HG02759 (cell line): Measurements from ENCODE around the gene PDSS2.
"Not testable (repeated sequence)": the region's sequence is repeated elsewhere in the genome, so short reads cannot be mapped to it uniquely, and the experiment has no call there.

Experiments
- ATAC-seq: cut with Tn5 transposase; IDR thresholded peaks from one replicate; pipeline ENCODE4 v1.9.1; 2021; ENCODE audit warnings: mild to moderate bottlenecking, moderate library complexity; ENCODE audit not compliant: unreplicated experiment

Gene PDSS2

GRCh38 chr6:107329063-107329860 is 130.1 kb downstream of the PDSS2 start:
- no peak for ATAC-seq

GRCh38 chr6:107328081-107328480 is 131.3 kb downstream of the PDSS2 start:
- ATAC-seq, result no peak

GRCh38 chr6:107323133-107323785 is 136.1 kb downstream of the PDSS2 start:
- no peak for ATAC-seq

- ATAC-seq, result no peak
Measured at GRCh38 chr6:107321793-107322192, 137.6 kb downstream of the PDSS2 start.

- no peak for ATAC-seq
Measured at GRCh38 chr6:107319906-107320530, 139.3 kb downstream of the PDSS2 start.

GRCh38 chr6:107318100-107318736 is 141.1 kb downstream of the PDSS2 start:
- ATAC-seq, result peak; percentile 73

GRCh38 chr6:107315114-107315513 is 144.2 kb downstream of the PDSS2 start:
- ATAC-seq, result no peak

- no peak for ATAC-seq
Measured at GRCh38 chr6:107314531-107314939, 144.8 kb downstream of the PDSS2 start.

- no peak for ATAC-seq
Measured at GRCh38 chr6:107313776-107314175, 145.6 kb downstream of the PDSS2 start.

- no peak for ATAC-seq
Measured at GRCh38 chr6:107310362-107310761, 149.0 kb downstream of the PDSS2 start.

GRCh38 chr6:107308677-107309076 is 150.7 kb downstream of the PDSS2 start:
- ATAC-seq, result no peak

- ATAC-seq, result not testable (repeated sequence)
Measured at GRCh38 chr6:107305994-107306393, 153.4 kb downstream of the PDSS2 start.

- ATAC-seq, result no peak
Measured at GRCh38 chr6:107305391-107305790, 154.0 kb downstream of the PDSS2 start.

- no peak for ATAC-seq
Measured at GRCh38 chr6:107304421-107305025, 154.8 kb downstream of the PDSS2 start.

GRCh38 chr6:107293350-107293749 is 166.0 kb downstream of the PDSS2 start:
- no peak for ATAC-seq

GRCh38 chr6:107292715-107293271 is 166.6 kb downstream of the PDSS2 start:
- no peak for ATAC-seq

GRCh38 chr6:107290491-107290890 is 168.9 kb downstream of the PDSS2 start:
- no peak for ATAC-seq

GRCh38 chr6:107289258-107289657 is 170.1 kb downstream of the PDSS2 start:
- ATAC-seq, result not testable (repeated sequence)

GRCh38 chr6:107285683-107286082 is 173.7 kb downstream of the PDSS2 start:
- not testable (repeated sequence) for ATAC-seq

GRCh38 chr6:107284805-107285204 is 174.6 kb downstream of the PDSS2 start:
- no peak for ATAC-seq

GRCh38 chr6:107280791-107281190 is 178.6 kb downstream of the PDSS2 start:
- ATAC-seq, result no peak
